ENCODE measurements around the gene TBK1.
"Not testable (repeated sequence)": the region's sequence is repeated elsewhere in the genome, so short reads cannot be mapped to it uniquely, and the experiment has no call there.

The TBK1 gene

DNA sequence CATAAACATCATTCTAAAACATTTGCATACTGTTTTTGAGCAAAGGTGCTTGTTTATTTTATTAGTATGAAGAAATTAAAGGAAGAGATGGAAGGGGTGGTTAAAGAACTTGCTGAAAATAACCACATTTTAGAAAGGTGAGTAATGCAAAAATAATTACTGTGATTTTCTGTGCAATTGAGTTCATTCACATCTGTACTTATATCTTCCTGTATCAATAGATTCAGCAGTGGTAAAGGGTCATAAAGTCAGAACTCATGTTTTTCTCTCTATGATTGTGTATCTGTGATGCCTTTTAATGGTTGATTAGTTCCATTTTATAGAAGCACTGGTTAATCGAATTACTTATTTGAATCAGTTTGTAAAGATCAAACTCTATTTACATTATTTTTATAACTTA, 46.0 kb downstream of the TBK1 start:
- DNase-seq = no peak

DNA sequence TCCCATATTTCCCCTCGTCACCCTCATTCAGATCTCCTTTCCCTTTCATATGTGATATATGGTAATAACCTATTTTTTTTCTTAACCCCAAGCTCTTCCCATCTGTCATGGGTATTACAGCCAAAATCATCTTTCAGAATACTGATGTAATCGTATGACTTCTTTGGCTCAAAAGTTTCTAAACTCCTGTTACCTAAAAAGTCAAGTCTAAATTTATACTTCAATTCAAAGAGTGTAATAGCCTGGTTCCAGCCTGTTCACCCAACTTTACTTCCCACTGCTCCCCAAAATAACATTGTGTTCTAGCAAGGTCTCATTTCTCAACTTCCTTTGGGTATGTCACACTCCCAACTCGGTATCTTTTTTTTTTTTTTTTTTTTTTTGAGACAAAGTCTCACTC, 48.5 kb downstream of the TBK1 start:
- DNase-seq = peak; percentile 26

DNA sequence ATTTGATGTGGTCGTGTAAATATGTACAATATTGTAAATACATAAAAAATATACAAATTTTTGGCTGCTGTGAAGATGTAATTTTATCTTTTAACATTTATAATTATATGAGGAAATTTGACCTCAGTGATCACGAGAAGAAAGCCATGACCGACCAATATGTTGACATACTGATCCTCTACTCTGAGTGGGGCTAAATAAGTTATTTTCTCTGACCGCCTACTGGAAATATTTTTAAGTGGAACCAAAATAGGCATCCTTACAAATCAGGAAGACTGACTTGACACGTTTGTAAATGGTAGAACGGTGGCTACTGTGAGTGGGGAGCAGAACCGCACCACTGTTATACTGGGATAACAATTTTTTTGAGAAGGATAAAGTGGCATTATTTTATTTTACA, 49.6 kb downstream of the TBK1 start:
- no peak for DNase-seq

DNA sequence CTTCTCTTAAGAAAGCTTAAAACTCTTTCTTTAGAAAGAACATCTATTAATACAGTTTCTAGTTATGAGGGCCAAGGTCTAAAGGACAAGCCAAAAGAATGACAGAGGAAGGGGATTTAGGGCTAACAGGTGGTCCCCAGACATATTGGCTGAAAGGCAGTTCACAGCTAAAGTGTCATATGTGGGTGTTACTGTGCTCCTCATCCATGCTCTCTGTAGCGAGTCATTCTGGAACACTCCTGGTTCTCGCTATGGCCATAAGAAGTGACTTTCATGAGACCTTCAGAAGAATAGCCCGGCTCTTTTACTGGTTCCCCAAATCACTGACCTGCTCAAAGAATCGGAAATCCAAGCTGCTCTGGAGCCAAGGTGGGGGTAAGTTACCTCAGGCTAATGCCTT, 55.0 kb downstream of the TBK1 start:
- no peak for DNase-seq

DNA sequence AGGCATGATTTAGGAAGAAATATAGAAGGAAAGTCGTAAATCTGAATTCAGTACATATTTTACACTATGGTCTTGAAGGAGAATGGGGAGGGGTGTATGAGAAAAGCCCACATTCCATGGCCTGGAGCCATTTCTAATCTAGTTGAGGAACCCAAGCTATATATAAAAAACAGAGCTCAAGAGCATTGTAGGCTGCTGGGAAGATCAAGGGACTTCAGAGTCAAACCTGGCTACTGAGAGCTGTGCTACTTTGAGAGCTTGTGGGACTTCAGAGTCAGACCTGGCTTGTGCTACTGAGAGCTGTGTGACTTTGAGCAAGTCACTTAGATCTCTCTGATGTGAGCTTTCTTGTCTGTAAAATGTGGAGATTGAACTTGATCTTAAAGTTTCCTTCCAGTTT, 58.7 kb downstream of the TBK1 start:
- no peak for DNase-seq

DNA sequence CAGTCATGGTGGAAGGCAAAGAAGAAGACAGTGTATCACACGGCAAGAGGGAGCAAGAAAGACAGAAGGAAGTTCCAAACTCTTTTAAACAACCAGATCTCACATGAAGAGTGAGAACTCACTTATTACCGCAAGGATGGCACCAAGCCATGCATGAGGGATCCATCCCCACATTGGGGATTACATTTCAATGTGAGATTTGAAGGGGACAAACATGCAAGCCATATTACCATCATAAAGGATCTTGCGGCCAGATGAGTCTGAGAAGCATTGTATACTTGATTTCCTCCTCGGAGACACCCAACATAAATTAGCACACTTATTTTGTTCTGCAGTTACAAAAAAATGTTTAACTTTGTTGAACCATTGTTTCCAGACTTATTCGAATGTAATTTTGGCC, 66.5 kb downstream of the TBK1 start:
- no peak for DNase-seq

DNA sequence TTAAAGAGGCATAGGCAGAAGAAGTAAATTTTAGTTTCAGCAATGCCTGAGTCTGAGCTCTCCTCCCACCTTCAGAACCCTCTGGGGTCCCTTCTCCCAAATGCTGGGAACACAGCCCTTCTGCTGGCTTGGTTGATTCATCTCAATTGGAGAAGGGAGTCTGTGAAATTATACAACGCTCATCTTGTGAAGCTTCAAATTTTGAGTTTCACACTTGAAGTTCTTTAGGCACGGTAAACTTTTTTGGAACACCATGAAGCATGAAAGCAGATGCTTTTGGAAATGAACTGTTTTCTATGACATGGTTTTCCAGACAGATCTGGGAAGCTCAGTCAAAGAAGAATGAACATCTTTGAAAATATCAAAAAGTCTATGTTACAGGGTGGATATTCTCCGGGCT, 69.9 kb downstream of the TBK1 start:
- no peak for DNase-seq

DNA sequence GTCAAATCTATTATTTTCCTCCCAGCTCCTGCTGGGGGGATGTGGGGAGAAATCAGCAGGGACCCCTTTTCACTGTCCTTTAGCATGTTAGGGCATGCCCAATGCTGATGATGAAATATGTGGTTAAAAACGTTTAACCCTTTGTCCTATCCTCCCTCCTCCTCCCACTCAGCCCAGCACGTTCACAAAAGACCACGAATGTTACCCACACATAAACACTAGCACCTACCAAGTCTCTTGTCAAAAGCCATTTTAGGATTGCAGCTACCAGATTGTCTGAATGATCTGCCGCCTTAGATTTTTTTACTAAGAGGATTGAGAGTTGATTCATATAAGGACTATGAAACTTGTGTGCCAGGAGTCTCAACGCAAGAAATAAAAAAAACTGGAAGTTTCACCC, 70.4 kb downstream of the TBK1 start:
- DNase-seq = no peak

DNA sequence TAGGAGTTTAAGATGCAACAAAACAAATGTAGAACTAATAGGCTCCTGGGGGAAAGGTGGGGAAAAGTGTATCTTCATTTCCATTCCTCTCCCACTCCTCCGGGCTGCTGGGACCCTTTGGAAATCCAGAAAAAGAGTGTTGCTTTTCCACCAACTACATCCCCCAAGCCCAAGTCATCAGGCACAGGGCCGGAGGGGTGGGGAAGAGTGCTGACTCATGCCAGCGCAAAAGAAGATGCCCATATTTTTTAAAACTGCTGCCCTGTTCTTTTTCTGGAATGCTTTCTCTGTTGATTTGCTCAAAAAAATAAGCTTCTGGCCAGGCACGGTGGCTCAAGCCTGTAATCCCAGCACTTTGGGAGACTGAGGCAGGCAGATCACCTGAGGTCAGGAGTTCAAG, 70.9 kb downstream of the TBK1 start:
- no peak for DNase-seq

DNA sequence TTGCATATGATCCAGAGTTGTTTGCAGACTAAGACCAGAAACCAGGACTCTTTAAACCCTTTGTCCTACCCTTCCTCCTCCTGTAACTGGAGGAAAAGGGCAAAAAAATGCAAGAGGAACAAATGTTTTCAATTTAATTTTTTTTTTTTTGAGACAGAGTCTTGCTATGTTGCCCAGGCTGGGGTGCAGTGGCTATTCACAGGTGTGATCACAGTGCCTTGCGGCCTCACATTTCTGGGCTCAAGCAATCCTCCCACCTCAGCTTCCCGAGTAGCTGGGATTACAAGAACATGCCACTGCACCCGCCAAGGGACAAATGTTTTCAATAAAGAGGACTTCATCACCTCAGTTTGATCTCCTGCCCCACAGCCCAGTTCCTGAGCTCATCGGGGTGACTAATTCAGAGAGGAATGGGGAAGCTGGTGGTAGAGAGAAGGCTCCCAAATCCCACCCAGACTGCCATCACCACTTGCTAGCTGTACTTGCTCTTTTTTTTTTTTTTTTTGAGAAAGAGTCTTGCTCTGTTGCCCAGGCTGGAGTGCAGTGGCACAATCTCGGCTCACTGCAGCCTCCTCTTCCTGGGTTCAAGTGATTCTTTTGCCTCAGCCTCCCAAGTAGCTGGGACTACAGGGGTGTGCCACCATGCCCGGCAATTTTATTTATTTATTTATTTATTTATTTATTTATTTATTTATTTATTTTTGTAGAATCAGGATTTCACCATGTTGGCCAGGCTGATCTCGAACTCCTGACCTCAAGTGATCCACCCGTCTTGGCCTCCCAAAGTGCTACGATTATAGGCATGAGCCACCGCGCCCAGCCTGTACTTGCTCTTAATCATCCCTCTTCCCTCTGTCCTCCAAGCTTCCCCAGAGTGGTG, 71.9 kb downstream of the TBK1 start:
- DNase-seq = not testable (repeated sequence)

DNA sequence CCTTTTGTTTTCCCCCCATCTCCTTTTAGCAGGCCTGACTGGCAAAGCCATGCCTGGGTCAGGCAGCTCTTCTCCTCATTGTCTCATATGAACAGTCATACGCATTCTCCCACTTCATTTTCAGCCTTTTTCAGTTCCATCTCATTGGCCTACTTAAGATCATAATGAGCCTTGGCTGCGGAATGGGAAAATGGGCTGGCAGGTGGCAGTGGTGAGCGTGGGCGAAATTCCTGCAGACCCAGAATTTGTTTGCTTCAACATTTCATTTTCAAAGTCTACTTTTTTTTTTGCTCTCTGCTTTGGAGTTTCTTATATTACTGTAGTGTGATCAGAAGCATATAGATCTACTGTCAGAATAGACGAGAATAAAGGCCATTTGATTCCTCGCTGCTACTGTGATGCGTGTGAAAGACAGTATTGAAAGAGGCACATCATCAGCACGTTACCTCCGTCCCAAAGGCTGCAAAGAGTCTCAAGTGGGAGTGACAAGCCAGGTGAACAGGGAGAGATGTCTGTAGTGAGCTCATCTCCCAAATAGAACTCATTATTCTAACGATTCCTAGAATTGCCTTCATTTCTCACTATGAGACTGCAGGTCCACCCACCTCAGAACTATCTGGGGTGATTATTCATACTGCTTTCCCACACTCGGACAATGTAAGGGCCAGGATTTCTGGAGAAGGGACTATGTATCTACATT, 73.7 kb downstream of the TBK1 start:
- no peak for DNase-seq

DNA sequence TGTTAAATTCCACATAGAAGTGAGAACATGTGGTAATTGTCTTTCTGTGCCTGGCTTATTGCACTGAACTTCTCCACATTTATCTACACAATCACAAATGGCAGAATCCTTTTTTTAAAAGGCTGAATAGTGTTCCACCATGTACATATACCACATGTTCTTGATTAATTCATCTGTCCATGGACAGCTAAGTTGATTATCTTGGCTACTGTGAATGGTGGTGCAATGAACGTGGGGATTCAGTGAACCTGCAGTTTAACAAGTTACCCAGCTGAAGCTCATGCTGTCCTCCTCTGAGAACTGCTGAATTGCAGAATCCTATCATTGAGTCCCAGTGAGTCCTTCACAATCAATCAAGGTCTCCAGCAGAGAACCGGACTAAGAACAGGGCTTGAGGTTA, 74.9 kb downstream of the TBK1 start:
- no peak for DNase-seq

DNA sequence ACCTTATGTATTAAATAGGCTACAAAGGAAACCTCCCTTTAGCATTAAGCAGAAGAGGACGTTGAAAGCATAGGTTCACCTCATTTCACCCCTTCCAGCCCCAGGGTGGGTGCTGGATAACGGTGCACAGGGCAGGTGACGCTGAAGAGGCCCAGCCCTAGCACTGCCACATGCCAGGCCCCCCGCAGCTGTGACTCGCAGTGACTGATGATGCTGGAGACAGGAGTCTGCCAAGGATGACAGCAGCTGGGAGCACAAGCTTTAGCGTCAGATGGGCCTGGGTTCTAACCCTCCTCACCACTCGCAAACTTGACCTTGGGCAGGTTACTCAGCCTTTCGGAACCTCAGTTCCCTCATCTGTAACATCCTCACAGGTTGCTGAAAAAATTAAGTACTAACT, 76.7 kb downstream of the TBK1 start:
- peak; percentile 46 for DNase-seq

DNA sequence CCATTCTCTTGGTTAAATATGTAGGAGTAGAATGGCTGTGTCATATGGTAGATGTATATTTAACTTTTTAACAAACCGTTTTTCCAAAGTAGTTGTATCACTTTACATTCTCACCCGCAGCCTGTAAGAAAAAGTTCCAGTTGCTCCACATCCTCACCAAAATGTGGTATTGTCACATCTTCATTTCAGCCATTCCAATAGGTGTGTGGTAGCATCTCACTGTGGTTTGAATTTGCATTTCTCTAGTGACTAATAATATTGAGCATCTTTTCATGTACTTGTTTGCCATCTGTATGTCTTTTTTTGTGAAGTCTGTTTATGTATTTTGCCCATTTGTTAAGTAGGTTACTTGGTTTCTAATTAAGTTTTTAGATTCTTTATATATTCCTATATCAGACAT, 78.6 kb downstream of the TBK1 start:
- no peak for DNase-seq

DNA sequence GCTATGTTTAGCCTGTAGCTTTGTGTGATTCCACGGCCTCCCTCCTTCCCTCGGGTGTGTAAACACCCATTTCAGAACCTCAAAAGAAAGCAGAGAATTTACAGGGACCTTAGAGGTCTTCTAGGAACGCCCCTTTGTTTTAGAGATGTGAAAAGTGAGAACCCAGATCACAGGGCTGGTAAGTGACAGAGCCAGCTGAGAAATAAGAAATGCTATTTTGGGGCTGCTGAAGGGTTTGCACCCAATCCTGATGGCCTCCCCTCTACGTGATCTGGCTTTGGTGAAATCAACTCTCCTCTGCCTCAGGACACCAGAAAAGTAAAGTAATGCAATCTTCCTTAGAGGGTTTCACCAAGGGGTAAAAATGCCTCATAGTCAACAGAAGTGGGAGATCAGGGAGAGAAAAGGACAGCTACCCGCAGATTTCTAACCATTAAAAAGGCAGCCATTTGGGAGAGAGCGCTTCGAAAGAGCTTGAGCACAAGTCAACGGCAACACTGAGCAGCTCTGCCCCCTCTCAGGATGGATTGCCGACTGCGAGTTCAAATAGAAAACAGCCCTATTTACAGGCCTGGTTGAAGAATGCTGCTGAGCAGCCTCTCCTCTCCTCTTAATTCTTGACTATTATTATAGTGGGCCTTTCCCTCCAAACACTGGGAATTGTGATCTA, 79.9 kb downstream of the TBK1 start:
- no peak for DNase-seq

DNA sequence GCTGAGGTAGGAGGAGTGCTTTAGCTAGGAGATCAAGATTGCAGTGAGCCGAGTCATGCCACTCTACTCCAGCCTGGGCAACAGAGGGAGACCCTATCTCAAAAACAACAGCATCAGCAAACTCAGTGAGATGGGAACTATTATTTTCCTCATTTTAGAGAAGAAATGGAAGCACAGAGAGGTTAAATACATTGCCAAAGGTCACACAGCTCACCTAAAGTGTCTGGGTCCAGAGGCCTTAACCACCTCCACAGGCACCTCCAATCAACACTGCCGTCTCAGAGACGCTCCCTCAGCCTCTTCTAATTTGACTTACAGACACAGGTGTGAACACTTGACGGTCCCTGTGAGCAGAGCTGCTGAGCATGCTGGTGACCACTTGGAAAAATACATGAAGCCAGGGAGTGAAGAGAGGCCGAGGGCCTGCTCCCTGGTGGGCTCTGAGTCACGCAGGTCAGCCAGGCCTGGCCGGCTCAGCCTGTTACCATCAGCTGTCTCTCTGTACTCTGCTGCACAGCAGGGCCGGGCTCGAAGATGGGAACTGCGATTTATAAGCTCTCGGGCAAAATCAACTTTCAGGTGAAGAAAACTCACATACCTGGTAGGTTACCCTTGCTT, 80.9 kb downstream of the TBK1 start:
- DNase-seq = no peak

DNA sequence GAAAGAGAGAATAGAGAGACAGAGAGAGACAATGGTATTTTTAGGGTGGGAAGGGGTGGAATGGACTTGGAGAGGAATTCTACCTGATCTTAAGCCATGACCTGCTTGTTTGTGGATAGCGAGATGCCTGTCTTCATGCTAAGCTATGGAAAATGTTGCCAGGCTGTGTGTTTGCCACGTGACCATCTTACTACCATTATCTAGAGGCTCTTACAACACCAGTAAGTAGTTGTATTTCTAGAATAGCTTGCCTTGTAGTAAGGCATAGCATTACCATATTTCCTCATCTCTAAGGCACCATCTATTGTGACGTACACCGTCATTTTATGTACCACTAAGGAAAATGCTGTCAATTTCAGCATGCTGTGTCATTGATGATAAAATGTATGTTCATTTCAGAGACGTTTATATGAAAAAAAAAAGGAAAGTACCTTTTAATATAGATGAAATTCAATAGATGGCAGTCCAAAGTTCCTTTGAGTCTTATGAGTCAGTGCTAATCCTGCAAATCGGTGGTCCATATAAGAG, 82.8 kb downstream of the TBK1 start:
- DNase-seq = no peak

DNA sequence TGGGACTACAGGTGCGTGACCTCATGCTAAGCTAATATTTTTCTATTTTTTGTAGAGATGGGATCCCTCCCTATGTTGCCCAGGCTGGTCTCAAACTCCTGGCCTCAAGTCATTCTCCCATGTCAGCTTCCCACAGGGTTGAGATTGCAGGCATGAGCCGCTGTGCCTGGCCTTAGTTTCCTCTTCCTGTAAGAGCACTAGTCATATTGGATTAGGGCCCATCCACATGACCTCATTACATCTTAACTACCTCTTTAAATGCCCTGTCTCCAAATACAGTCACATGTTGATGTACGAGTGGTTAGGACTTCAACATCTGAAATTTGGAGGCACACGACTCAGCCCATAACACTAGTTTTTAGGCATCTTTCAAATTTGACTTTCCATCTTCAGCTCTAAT, 86.2 kb downstream of the TBK1 start:
- no peak for DNase-seq

DNA sequence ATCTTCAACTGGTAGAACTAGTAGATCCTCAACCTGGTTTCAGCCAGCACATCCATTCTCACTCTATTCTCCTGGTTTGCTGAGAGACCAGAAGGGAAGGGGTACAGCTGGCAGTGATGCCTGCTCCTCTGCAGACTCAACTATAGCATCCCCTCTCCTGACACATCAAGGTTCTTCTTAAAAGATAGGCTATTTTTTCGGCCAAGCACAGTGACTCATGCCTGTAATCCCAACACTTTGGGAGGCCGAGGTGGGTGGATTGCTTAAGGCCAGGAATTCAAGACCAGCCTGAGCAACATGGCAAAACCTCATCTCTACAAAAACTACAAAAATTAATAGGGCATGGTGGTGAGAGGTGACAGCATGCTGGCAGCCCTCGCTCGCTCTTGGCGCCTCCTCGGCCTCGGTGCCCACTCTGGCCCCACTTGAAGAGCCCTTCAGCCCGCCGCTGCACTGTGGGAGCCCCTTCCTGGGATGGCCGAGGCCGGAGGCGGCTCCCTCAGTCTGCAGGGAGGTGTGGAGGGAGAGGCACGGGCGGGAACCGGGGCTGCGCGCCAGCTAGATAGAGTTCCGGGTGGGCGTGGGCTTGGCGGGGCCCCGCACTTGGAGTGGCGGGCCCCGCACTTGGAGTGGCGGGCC, 90.6 kb downstream of the TBK1 start:
- not testable (repeated sequence) for DNase-seq

DNA sequence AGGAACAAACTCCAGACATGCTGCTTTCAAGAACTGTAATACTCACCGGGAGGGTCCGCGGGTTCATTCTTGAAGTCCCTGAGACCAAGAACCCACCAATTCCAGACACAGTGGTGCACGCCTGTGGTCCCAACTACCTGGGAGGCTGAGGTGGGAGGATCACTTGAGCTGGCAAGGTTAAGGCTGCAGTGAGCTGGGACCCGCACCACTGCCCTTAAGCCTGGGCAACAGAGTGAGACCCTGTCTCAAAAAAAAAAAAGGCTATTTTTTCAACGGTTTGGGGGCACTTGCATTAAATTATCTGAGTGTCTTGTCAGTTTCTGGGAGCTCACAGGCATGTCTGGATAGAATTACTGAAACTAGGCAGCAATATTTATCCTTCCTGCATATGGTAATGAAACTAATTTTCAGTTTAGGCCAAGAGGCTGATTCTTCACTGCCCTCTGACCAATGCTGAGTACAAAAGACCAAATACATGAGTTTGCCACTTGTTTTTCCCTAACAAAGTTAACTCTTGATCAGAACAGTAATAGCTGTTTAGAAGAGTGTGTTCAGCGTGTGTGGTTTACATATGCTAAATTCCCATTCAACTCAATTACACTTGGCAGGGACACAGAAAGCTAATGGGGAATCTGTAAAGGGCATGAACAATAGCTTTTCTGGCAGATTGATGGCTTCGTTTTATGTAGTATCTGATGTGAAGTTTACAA, 92.6 kb downstream of the TBK1 start:
- DNase-seq = no peak

DNA sequence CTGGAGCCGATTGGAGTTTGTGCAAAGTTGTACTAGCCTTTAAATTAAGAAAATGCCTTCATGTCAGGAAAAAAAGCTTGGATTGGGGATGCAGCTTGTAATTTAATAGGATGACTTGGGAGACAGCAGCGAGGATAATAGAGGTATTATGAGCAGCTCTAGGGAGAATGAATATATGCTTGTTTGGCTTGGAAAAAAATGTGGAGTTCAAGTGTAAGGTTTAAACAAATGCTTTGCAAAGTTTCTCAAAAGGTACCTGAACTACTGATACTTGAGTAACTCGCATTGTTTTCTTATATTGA, 93.1 kb downstream of the TBK1 start:
- DNase-seq = no peak

DNA sequence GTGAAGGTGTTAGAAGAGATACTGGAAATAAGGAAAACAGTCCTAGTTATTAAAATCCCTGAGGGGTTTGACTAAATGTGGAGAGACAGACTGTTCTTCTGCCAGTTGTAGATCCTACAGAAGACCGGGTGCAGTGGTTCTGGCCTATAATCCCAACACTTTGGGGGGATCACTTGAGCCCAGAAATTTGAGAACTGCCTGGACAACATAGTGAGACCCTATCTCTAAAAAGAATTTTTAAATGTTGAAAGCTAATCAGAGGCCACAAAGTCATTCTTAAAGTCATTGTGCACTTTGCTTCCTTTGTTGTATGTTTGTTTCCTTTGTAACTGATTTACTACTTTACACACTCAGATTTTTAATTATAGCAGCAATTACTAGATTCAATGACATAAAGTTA, 97.2 kb downstream of the TBK1 start:
- DNase-seq = no peak

Measured in NCI-H1694 treated with DMSO at 0.1 percent for 48 hours (cell line).